NCI-H2196 (cell line): ENCODE data around the gene TTYH3.
A peak's percentile ranks its signal among the peaks of the same experiment; 100 is the strongest.
"Not testable (repeated sequence)": the region's sequence is repeated elsewhere in the genome, so short reads cannot be mapped to it uniquely, and the experiment has no call there.

Source experiments
- DNase-seq: peaks from one replicate; lab custom pipeline; 2025; ENCODE audit not compliant: unreplicated experiment; lab: John Stamatoyannopoulos, UW

TTYH3 gene

DNA sequence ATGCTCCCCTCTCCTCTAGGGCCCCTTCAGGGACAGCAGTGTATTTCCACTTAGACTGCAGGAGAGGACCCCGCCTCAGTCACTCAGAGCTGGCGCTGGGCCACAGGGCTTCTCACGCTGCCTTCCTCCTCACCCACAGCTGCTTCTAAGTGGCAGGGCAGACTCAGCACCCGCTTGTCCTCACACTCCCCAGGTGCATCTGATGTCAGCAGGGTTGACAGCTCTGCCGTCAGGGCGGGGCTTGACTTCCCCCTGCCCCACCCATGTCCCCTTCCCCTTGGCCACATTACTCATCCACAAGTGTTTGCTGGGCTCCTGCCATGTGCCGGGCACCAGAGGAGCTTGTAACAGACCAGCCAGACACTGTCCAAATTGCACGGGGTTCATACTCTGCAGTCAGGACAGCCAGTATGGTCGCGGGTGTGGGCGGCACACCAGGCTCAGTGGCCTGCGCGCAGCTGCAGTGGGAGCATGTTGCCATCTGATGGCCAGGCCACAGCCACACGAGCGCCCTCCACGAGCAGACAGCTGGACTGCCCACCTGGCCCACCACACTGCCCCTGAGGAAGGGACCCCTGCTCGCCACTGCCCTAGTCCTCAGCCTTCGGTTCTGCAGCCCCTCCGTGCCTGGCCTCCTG lies 29.3 kb upstream of the TTYH3 start:
- no peak for DNase-seq

DNA sequence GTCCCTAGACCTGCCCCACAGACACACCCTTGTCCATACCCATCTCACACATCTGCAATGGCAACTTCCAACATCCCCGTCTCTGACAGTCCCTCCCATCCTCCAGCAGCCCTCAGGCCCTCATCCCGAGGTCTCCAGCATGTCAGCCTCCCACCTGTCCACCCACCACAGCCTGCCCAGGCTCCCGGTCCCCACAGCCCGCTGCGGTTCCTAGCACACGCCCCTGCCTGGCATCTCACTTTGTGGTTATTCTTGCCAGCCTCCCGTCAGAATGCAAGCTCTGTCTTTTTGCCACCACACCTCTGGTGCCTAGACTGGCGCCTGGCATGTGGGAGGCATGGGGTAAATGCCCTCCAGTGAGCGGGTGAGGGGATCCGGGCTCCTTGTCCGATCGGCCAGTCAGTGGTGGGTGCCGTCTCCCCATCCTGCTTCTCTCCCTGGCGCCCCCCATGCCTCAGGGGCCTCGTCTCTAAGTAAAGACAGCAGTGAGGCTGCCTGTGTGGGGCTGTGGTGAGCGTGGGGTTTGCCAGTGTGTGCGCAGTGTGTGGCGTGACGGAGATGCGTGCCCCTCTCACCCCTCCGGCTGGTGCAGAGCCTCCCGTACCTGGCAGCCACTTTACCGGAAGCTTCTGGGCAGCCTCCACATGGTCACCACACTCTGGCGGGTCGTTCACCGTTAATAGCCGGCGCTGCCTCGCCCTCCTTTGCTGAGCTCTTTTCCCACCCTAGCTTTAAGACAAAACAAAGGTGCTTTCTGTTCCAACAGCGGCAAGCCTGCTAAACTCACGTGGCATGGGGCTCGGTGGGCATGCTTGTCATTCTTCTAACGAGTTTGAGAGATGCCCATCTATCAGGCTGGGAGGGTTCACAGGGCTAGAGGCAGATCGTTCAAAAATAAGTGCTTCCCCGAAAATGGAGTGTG lies 28.5 kb upstream of the TTYH3 start:
- DNase-seq = no peak

DNA sequence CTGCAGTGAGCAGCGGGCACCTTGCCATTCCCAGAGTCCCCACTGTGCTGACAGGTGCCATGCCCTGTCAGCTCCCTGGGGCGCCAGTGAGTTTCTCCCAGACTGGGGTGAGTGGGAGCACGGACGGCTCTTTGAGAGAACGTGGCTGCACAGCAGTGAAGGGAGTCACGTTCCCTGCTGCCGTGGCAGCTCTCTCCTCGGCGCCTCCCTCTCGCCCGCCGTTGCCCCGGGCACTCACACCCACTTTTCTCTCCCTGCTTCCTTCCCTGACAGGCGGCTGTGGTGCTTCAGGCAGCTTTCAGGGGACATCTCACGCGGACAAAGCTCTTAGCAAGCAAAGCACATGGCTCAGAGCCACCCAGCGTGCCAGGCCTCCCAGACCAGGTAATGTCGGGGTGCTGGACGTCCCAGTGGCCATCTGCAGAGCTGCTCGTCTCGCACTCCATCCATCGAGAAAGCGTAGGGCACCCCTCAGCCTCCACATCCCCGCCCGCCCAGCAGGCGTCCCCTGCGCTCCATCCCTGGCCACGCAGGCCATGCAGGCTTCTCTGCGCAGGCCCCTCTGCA lies 27.1 kb upstream of the TTYH3 start:
- DNase-seq = no peak

DNA sequence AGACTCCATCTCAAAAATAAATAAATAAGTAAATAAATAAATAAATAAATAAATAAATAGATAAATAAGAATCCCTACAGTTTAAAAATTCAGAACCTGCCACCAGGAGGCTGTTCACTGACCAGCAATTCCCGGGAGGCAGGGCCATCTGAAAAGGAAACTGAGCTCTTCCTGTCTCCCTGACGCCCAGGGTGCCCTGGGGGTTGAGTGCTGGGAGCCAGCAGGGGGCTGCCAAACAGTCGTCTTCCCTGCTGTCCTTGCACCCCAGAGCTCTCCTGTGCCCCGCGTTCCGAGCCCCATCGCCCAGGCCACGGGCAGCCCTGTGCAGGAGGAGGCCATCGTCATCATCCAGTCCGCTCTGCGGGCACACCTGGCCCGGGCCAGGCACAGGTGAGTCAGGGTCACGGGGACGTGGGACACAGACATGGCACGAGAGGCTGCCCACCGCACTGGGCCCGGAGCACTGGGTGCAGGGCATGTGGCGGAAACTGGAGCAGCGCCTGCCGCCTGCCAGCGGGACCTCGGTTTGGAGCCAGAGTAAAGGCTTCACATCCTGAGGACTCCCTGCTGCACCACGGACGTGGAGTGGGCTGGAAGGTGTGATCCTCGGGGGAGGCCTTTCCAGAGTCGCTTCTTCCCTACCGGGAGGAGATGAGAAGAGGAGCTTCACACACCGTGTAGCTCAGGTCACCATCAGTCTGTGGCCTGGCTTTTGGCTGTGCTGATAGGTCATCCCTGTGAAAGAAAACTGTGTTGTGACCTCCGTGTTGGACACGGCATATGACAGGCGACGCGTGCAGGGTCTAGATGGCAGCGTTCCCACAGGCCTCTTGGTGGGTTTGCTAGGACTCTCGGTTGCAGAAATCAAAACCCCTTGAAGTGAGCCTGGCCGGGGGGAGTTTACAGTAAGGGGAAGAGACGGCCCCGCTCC lies 25.9 kb upstream of the TTYH3 start:
- no peak for DNase-seq

DNA sequence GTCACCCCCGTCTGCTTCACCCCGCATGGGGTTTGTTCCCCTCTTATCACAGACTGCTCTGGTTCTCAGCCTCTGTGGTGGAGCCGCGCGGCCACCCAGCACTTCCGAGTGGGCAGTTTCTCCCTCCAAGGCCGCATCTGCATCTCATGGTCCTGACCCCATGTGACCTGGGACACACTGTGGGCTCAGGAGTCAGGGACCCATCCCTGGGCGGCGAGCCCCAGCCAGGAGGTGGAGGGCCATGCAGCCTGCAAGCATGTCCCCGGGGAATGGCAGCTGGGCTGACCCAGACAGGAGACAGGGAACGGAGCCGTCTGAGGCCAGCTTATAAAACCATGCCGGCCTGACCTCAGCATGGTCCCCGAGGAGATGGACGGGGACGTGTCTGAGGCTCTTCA lies 25.2 kb upstream of the TTYH3 start:
- no peak for DNase-seq

DNA sequence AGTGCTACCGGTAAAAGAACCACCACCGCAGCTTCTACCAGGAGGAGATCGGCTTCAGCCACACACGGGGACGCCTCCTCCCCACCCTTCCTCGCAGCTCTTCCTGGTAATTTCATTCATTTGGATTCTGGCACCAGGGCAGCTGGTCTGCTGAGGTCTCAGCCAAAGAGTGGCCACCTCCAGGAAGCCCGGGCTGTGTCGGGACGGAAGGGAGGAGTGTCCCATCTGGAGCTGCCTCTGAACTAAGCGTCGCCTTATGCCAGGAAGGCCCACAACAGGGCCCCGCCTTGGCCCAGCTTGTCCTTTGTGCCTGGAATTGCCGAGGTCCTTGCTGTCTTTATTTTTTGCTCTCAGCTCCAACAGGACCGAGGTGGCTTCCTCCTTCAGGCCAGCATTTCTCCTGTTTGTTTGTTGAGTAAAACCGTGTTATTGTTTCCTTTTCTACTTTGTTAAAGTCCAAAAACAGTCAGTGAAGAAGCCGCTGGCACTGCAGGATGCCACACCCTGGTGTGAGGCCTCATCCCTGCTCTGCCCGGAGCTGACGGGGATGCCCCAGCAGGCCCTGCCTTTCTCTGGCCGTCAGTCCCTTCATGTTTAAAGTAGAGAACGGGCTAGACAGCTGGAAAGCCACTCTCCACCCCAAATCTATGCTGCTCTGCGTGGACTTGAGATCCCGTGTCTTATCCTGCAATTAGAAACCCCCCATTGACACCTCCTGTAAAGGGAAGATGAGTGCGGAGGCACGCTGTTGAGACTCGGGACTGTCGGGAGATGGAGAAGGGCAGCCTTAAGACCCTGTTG lies 24.5 kb upstream of the TTYH3 start:
- no peak for DNase-seq

DNA sequence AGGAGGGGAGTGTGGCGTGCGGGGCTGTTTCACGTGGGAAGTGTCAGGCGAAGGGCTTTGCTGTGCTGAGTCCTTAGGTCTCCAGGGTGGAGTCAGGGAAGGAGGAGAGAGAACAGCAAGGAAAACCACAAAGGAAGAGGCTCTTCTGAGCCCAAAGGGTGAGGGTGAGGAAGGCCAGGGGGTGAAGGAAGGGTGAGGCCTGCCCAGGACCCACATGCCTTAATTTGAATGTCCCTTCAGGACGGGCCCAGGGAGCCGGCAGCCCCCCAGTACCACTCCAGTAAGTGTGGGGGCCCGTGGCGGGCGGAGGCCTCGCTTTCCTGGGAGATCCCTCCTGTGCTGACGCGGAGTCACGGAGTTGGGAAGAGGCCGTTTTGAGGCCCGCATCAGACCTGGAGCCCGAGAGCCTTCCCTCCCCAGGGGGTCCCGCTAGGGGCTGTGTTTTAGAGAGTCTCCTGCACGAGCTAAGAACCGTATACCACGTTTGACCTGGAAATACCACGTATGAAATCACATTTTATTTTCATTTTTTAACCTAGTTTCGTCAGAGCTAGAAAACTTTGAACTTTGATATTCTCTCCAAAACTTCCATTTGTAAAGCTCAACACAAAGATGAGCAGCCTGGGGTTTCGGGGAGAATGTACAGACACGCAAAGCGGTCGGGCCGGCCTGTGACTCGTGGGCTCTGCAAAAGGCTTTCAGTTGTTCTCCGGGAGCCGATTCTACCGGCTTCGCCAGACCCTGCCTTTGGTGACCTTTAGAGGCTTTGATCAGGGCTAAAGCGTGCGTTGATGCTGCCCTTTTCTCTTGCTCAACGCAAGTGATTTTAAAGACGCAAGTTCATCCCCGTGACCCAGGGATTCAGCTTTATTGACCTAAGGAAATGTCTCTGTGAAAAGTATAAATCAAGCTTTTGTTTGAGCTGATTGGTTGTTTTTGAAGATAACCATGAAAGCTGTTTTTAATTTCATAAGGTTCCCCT lies 23.6 kb upstream of the TTYH3 start:
- DNase-seq = no peak

DNA sequence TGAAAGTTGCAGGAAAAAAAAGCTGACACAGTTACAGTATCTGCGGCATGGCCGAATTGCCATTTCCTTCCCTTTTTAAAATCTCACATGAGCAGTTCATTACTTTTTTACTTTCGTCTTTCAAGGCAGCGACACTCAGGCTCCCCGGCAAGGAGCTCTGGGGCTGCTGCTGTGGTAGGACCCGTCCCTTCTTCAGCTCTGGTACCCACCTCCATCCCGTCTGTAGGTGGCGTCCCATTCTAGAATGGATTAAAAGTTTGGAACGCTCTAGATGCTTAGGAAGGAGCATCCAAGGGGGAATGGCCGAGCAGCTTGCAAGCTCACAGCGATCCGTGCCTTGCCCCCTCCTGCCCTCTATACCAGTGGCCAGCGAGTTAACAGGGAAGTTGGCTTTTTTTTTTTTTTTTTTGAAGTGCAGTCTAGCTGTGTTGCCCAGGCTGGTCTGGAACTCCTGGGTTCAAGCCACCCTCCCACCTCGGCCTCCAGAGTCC lies 22.8 kb upstream of the TTYH3 start:
- DNase-seq = no peak

DNA sequence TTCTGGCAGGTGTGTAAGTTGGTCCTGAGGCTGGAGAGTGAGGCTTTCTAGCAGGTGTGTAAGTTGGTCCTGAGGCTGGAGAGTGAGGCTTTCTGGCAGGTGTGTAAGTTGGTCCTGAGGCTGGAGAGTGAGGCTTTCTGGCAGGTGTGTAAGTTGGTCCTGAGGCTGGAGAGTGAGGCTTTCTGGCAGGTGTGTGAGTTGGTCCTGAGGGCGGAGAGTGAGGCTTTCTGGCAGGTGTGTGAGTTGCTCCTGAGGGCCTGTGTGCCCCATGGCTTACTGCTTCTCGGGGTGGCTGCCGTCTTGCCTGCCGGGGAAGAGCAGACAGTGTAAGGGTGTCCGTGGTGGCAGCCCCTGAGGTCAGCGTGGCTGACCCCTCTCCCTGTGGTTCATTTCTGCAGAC lies 22.1 kb upstream of the TTYH3 start:
- DNase-seq = not testable (repeated sequence)

DNA sequence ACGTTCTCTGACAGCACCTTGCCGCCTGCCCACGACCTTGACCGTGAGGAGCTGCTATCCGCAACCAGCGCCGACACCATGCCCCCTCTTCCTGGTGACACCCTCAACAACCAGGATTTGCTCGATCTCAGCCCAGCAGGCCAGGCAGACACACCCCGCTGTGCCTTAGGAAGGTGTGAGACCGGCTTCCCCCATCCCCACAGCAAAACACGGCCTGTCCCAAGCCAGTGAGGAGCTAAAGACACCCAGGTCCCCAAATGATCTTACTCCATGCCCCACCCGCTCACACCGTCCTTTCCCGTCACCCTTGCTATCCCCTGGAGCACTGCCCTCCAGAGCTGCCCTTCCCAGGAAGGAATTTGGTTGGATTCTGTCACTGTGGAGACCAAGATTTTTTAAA lies 21.3 kb upstream of the TTYH3 start:
- DNase-seq = no peak

DNA sequence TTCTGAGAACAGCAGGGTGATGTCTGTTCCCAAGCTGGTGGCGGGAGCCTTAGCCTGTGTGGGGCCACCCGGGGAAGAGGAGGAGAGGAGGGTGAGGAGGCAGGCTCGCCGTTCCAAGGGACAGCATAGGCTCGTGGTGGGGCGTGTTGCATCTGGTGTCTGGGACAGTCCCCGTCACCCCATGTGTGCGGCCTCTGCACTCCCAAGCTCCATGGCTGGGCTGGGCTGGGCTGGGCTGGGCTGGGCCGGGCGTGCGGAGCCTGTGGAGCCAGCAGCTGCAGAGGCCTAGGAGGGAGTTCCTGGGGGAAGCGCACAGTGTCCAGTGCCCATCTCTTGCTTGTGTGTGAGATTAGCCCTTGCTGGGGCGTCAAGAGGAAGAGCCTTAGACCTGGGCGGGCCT lies 20.9 kb upstream of the TTYH3 start:
- DNase-seq = no peak

DNA sequence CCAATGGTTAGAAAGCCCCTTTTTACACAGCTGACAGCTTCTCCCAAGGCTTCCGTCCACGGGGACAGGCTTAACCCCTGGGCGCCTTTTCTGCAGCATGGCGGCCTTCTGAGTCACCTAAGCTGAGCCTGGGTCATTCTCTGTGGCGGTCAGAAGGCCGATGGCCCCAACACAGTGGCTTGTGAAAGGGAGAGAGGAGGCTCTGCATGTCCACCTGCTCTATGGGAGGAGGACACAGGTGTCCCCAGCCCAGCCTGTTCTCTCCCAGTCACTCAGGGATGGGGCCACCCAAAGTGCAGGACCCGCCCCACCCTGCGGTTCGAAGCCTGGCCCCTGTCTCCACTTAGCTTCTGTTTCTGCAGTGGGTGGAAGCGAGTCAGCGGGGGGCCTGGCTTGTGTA lies 20.4 kb upstream of the TTYH3 start:
- DNase-seq = no peak

DNA sequence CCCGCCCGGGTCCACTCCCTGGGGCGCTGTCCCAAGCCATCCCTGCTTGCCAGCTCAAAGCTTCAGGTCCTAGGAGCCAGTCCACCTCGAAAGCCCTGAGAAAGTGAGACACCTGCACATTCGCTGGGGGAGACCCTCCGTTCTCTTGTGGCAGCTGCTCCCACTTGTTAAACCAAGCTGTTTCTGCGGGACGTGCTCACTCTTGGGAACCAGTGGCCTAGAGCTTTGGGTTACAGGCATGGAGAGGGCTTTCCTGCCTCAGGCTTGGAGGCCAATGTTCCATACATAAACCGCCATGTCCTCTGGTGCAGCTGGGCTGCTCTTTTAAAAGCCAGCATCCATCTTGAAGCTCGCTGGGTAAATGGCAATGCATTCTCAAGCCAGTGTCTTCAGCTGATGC lies 19.9 kb upstream of the TTYH3 start:
- DNase-seq = no peak

DNA sequence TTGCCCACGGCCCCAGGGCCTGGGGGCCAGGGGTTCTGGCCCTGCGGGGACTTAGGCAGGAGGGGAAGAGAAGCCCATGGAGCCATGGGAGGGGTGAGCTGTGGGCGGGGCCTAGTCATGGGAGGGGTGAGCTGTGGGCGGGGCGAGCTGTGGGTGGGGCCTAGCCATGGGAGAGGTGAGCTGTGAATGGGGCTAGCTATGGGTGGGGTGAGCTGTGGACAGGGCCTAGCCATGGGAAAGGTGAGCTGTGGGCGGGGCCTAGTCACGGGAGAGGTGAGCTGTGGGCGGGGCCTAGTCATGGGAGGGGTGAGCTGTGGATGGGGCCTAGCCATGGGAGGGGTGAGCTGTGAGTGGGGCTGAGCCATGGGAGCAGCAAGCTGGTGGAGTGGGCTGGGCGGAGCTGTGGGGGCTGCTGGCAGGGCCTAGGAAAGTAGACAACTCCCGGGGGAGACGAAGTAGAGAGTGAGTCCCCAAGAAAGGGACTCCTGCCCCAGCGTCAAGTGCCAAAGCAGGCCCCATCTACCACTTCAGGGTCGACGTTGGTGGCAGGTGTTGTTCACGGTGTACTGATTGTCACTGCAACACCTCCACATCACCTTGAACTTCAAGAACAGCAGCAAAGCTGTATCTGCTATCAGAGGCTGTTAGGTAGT lies 19.2 kb upstream of the TTYH3 start:
- no peak for DNase-seq

DNA sequence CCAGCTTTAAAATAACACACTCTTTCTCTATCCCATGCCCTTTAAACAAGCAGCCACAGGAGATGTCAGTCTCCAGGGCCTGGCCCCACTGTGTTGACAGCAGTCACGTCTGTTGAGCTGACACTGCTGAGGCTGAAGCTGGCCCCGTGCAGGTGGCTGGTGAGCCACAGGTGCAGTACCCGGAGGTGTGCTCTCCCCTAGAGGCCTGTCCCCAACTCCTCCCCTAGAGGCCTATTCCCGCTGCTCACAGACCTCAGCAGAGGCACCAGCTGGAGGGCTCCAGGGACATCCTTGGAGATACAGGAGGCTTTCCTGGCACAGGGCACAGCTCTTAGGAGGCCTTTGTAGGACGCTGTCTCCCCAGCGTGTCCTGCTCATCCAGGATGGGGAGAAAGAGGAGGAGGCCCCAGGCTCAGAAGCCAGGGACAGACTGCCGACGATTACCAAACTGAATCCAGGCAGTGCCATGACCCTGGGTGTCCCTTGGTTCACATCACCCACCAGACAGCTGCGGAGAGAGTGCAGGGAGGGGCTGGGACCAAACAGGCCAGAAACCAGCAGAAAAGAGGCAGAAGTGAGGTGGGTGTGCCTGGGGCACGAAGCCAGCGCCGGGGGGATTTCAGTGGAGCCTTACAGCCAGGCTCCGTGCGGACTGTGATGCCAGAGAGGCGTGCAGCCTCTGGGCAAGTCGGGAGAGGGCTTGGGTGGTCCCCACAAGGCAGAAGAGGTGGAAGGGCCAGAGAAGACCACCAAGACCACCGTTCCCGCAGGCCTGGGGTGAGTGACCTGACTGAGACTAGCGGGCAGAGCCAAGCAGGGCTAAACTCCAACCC lies 18.5 kb upstream of the TTYH3 start:
- no peak for DNase-seq

DNA sequence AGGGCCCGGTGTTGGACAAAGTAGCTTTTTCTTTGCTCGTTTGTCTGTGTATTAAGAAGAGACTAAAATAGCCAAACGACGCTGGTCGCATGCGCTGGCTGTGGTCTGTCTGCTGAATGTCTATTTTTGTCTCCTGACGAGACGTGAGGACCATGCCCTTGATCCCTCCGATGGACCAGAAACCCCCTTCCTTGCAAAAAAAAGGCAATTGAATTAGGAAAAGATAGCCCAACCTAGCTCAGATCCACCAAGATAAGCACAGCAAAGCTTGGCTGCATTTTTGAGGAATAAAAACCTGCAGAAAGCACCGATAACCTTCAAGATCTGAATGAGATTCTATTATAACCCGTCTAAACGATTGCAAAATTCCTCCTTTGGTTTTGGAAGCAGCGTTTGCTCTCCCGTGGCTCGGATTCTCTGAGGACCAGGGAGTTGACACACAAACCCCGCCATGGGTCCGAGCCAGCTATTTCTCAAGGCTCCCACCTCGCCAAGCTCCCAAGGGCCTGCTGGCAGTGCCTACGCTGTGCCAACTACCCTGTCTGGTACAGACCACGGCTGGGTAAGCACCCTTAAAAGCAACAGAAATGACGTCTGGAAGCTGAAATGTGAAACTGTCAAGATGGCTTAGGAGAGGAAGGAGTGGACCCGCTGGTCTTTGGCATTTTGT lies 17.7 kb upstream of the TTYH3 start:
- peak; percentile 30 for DNase-seq
